GM23338 (cell line): ENCODE measurements around the gene CHRNB2.

Experiments used
- EZH2phosphoT487 ChIP-seq: fragments of 200-600 bp; sonication (generic); IDR thresholded peaks from one replicate; pipeline ENCODE4 v1.8.1; 2018; ENCODE audit warnings: antibody characterized with exemption; ENCODE audit not compliant: unreplicated experiment
- TF ChIP-seq, protein P1 (sequence below), 2 experiments: fragments of 200-600 bp in 1 of 2; sonication (generic) in 1 of 2; conservative IDR thresholded peaks; 2 replicates each; pipeline versions ENCODE4 v1.5.1 to v1.6.1; 2016 to 2017; ENCODE audit warnings: antibody characterized with exemption in 2 of 2, low read depth in 2 of 2, mild to moderate bottlenecking in 2 of 2, moderate library complexity in 1 of 2

DNA sequence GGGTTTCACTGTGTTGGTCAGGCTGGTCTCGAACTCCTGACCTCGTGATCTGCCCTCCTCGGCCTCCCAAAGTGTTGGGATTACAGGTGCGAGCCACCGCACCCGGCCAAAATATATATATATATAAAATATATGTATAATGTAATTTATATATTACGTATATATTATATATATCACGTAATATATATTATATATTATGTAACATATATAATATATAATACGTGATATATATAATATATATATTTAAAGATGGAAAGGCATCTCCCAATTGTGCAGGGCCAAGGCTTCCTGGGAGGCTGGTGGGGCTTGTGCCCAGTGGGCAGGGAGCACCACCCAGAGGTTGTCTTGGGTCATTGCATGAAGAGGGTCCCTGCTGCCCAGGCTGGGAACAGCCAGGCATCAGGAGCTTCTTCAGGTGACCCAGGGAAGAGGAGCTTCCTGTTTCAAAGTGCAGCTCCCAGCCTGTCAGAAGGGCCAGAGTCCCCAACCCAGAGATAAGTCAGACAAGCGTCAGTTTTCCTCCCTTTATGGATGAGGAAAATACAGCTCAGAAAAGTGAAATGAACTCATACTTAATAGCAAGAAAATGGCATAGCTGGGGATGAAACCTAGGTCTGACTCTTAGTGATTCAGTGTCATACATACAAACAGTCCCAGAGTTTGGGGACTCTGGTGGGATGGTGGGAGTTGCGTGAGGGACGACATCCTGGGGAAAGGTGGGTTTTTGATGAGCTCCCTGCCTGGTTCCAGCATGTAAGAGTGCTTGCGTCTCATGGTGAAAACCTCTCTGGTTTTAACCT, 21.1 kb upstream of the CHRNB2 start:
- no peak for TF ChIP-seq EZH2phosphoT487
- TF ChIP-seq, protein P1, sequence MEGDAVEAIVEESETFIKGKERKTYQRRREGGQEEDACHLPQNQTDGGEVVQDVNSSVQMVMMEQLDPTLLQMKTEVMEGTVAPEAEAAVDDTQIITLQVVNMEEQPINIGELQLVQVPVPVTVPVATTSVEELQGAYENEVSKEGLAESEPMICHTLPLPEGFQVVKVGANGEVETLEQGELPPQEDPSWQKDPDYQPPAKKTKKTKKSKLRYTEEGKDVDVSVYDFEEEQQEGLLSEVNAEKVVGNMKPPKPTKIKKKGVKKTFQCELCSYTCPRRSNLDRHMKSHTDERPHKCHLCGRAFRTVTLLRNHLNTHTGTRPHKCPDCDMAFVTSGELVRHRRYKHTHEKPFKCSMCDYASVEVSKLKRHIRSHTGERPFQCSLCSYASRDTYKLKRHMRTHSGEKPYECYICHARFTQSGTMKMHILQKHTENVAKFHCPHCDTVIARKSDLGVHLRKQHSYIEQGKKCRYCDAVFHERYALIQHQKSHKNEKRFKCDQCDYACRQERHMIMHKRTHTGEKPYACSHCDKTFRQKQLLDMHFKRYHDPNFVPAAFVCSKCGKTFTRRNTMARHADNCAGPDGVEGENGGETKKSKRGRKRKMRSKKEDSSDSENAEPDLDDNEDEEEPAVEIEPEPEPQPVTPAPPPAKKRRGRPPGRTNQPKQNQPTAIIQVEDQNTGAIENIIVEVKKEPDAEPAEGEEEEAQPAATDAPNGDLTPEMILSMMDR (conservative IDR thresholded peaks at IDR 0.05; ENCODE audit: low read depth in 2 of 2) = peak; percentile 73 to 93
